ENCODE measurements around the gene PWWP2B.
"Not testable (repeated sequence)": the region's sequence is repeated elsewhere in the genome, so short reads cannot be mapped to it uniquely, and the experiment has no call there.

DNA sequence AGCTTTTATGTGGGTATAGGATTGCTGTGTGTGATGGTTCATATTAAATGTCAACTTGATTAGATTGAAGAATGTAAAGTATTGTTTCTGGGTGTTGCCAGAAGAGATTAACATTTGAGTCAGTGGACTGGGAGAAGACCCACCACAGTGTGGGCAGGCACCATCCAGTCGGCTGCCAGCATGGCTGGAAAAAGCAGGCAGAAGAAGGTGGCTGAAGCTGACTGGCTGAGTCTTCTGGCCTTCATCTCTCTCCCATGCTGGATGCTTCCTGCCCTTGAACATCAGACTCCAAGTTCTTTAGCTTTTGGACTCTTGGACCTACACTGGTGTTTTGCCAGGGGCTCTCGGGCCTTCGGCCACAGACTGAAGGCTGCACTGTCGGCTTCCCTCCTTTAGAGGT is 16.0 kb upstream of the PWWP2B start:
- not testable (repeated sequence) for TF ChIP-seq POLR2AphosphoS5 (IDR thresholded peaks at IDR 0.05; ENCODE audit: low read depth, low read length); POLR2A (IDR thresholded peaks at IDR 0.05; ENCODE audit: low read depth, low read length); TAF1 (IDR thresholded peaks at IDR 0.05; ENCODE audit: borderline replicate concordance, low read depth, low read length)

Data from GM12892 (cell line).